Measurements from ENCODE around the gene ARAP1. TPM values are rescaled to one million over a fixed set of nuclear protein-coding genes. Genes with fewer than 3 reads are reported as not detected.
A peak's percentile ranks its signal among the peaks of the same experiment; 100 is the strongest.

Gene ARAP1
- total RNA-seq, 1 donor from 2014 or later = 95.2 TPM

DNA sequence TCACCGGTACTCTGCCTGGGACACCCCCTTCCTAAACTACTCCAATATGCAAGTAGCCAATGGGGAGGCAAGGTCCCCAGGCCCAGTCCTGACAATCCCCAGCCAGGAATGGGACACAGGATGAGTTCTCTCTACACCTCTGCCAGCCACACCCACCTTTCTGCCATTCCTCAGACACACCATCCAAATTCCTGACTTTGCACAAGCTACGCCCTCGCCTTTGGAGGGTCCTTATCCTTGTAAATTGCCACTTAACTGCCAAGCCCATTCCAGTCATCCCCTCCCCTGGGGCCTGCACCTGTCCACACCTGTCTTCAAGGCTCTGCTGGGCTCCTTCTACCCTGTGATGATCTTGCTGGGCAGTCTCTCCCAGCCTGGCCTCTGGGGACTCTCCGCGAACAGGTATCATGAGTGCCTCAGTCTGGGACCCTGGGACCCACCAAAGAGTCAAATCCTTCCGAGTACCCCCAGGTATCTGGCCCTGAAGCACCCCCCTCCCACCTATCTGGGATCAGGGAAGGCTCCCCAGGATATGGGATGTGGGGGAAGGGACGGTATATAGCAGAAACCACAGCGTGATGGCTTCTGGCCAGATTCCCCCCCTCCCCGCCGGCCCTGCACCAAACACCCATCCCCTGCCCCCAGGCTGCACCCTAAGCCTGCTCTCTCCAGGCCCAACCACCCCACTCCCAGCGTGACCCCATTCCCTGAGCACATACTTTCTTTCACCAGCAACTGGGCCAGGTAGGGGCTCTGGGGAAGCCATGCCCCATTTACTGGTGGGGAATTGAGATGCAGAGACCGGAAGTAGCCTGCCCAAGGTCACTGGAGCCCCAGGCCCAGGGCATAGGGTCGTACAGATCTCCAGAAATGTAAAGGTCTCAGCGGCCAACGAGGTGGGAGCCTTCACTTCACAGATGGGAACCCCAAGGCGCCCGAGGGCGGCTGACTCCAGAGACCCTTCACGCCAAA is 806 bp downstream of the ARAP1 start:
- H3K4me3 Mint-ChIP-seq (ENCODE audit: low read depth) = peak overlapping the region; percentile 96
- peaks cover 20% of the 10 kb centered on the region for H3K4me1 Mint-ChIP-seq (ENCODE audit: low read depth)
- H3K27me3 Mint-ChIP-seq (ENCODE audit: low read depth) = no peaks in the 10 kb centered on the region
- no peaks in the 10 kb centered on the region for H3K9me3 Mint-ChIP-seq
- DNase-seq (ENCODE audit: low spot score) = no peak
- intact Hi-C loops (cut with micrococcal nuclease) = loop anchor here (1.0 to 2.0 kb wide), 2 partner anchors 15 to 63 kb away; partner anchors contain the start of gene ATG16L2
- H3K27ac Mint-ChIP-seq = peak overlapping the region; percentile 63
- H3K36me3 Mint-ChIP-seq (ENCODE audit: low read depth) = no peaks in the 10 kb centered on the region

DNA sequence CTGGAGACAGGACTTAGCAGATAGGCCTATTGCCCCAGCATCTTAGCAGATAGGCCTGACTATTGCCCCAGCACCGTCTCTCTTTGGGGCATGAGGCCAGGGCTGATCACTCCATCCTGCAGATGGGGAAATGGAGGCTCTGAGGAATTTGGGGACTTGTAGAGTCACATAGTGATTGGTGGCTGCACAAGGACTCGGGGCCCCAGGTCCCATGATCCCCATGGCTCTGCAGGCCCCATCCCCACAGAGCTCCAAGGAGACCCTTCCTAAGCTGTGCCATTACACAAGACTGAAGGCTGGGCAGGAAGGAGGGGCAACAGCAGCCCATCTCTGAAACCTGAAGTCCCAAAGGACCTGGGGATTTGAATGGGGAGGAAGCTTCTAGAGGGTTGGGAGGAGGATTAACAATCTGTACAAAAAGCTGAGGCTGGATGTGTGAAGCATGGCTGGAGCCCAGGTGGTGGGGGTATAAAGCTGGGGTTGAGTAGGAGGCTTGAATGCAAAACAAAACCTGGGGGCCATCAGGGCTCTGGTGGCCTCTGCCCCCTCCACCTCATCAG is 1.6 kb downstream of the ARAP1 start:
- intact Hi-C loops (cut with micrococcal nuclease) = no loop called here
- no peak for DNase-seq (ENCODE audit: low spot score)
- Mint-ChIP-seq H3K4me1 (ENCODE audit: low read depth) (peaks cover 20% of the 10 kb centered on the region), H3K27me3 (ENCODE audit: low read depth) (no peaks in the 10 kb centered on the region), H3K27ac (peak overlapping the region; percentile 42), H3K36me3 (ENCODE audit: low read depth) (no peaks in the 10 kb centered on the region), H3K4me3 (ENCODE audit: low read depth) (peak overlapping the region; percentile 96), H3K9me3 (no peaks in the 10 kb centered on the region)

DNA sequence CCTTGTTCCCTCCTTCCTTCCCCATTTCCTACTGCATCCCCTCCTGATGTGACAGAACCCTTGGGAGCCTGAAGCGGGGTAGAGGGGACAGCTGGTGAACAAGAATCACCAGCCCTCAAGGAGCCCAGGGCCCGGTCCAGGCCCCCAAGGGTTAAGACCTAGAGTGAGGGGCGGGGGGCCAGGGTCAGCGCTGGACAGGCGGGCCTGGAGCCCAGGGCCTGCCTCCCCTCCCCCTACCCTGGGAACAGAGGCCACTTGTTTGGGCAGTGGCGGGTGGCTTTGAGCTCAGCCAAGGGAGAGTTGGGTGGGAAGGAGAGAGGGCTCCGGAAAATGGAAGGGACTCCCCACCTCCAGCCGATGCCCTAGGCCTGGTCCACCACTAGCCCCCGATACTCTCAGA is 2.1 kb downstream of the ARAP1 start:
- Mint-ChIP-seq H3K9me3 (no peaks in the 10 kb centered on the region), H3K4me1 (ENCODE audit: low read depth) (peaks cover 20% of the 10 kb centered on the region), H3K36me3 (ENCODE audit: low read depth) (no peaks in the 10 kb centered on the region), H3K4me3 (ENCODE audit: low read depth) (no peak overlapping the region), H3K27ac (no peak overlapping the region), H3K27me3 (ENCODE audit: low read depth) (no peaks in the 10 kb centered on the region)
- no peak for DNase-seq (ENCODE audit: low spot score)
- intact Hi-C loops (cut with micrococcal nuclease) = no loop called here

DNA sequence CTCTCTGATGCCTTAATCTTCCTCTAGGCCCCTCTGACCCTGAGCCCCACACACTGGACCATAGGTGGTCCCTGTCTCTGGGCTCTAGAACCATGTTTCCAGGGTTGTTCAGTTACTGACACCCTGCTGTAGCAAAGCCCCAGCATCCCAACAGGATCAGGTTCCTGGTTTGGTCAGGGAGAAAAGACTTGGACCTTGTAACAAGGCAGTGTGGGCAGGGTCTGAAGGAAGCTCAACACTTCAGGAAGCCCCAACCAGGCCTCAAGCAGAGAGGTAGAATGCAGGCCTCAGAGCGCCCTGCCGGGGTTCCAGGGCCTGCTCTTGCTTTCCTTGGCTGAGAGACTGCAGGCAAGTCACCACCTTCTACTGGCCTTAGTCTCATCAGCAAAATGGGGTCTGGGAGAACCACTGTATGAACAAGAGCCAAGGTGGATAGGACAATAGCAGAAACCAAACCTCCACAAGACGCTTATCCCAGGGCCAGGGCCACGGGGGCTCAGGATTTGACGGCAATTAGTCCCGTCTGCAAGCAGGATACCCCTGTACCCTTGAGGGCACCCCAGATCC is 4.8 kb downstream of the ARAP1 start:
- Mint-ChIP-seq H3K4me3 (ENCODE audit: low read depth) (no peak overlapping the region), H3K27ac (no peak overlapping the region), H3K4me1 (ENCODE audit: low read depth) (peaks cover 17% of the 10 kb centered on the region), H3K36me3 (ENCODE audit: low read depth) (no peaks in the 10 kb centered on the region), H3K9me3 (no peaks in the 10 kb centered on the region), H3K27me3 (ENCODE audit: low read depth) (no peaks in the 10 kb centered on the region)
- intact Hi-C loops (cut with micrococcal nuclease) = no loop called here
- no peak for DNase-seq (ENCODE audit: low spot score)

DNA sequence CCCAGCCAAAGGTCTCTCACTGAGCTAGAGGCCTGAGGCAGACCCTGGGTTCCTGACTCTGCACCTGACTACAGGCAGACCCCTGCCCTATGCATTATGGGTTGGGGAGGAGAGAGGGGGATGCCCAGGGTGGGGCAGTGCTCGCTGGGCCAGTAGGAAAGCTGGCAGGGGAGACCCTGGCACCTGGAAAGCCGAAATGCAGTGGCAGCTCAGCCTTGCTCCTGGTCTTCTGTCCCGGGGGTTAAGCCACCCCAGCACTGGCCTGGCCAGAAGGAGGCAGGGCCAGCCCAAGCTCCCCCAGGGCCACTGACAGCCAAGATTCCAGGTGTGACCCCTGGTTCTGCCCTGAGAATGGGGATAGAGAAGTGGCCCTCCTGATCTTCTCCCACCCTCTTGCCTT is 5.4 kb downstream of the ARAP1 start:
- H3K4me1 Mint-ChIP-seq (ENCODE audit: low read depth) = peaks cover 18% of the 10 kb centered on the region
- no peak overlapping the region for H3K4me3 Mint-ChIP-seq (ENCODE audit: low read depth)
- intact Hi-C loops (cut with micrococcal nuclease) = no loop called here
- H3K36me3 Mint-ChIP-seq (ENCODE audit: low read depth) = no peaks in the 10 kb centered on the region
- no peaks in the 10 kb centered on the region for H3K27me3 Mint-ChIP-seq (ENCODE audit: low read depth)
- DNase-seq (ENCODE audit: low spot score) = no peak
- H3K9me3 Mint-ChIP-seq = no peaks in the 10 kb centered on the region
- no peak overlapping the region for H3K27ac Mint-ChIP-seq

DNA sequence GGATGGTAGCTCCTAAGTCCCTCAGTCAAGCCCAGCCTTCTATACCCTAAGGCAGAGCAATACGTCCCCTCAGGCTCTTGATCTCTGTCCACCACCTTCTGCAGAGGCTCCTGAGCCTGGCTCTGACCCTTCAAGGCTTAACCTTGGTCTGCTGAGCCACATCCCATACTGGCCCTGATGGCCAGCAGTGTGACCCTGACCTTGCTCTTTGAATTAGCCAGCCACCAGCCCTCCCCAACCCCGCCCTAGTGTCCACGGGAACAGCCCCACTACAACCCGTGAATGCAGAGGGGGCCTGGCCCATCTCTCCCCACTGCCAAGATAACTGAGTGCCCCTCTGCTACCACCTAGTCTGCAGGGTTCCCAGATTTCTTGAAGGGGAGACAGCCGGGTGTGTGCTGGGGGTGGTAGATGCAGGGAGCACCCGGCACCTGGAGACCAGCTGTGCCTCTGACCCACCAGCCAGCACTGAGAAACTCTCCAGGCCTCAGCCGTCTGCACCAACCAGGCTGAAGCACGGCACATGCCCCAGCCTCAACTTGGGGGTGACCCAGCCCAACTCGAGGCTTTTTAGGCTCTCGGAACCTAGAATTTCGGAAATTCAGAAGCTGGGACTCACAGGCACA is 6.2 kb downstream of the ARAP1 start:
- no peak for DNase-seq (ENCODE audit: low spot score)
- intact Hi-C loops (cut with micrococcal nuclease) = no loop called here
- H3K4me3 Mint-ChIP-seq (ENCODE audit: low read depth) = no peak overlapping the region

DNA sequence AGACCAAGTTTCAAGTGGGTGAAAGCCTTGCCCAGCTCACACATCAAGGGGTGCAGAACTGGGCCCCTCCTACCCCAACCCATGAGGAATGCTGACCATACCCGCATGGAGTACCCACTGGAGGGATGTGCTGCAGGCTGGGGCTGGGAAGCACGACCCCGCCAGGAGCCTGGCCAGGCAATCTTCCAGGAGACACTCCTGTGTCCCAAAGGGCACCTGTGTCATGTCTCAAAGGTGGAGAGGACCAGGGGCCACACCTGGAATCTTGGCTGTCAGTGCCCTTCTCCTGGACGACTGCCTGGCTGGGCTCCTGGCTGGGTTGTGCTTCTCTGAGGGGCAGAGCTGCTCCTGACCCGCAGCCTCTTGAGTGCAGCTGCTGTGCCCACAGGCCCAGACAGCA is 6.7 kb downstream of the ARAP1 start:
- H3K4me1 Mint-ChIP-seq (ENCODE audit: low read depth) = peaks cover 22% of the 10 kb centered on the region
- H3K4me3 Mint-ChIP-seq (ENCODE audit: low read depth) = no peak overlapping the region
- intact Hi-C loops (cut with micrococcal nuclease) = no loop called here

More for the DNA sequence above, 6.2 kb downstream of the ARAP1 start:
- no peaks in the 10 kb centered on the region for H3K9me3 Mint-ChIP-seq
- no peaks in the 10 kb centered on the region for H3K36me3 Mint-ChIP-seq (ENCODE audit: low read depth)
- H3K4me1 Mint-ChIP-seq (ENCODE audit: low read depth) = peaks cover 21% of the 10 kb centered on the region
- no peak overlapping the region for H3K27ac Mint-ChIP-seq
- no peaks in the 10 kb centered on the region for H3K27me3 Mint-ChIP-seq (ENCODE audit: low read depth)

DNA sequence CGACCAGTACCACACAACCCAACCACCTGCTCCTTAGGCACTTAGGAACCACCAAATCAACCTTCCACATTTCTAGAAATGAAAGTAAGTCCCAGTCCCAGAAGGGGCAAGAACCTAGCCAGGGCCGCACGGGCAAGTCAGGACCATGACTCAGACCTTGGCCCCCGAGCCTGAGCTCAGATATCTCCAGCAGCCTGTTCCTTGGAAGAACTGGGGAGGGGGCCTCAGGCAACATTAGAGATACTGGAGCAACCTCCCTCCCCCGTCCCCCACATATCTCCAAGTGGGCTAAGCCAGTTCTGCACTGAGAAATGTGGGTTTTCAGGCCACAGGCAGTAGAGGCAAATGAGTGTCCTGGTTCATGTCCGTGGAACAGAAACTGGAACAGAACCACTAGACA is 7.7 kb downstream of the ARAP1 start:
- no peaks in the 10 kb centered on the region for H3K27me3 Mint-ChIP-seq (ENCODE audit: low read depth)
- H3K4me3 Mint-ChIP-seq (ENCODE audit: low read depth) = no peak overlapping the region
- peaks cover 30% of the 10 kb centered on the region for H3K4me1 Mint-ChIP-seq (ENCODE audit: low read depth)
- H3K27ac Mint-ChIP-seq = peak overlapping the region; percentile 36
- H3K9me3 Mint-ChIP-seq = no peaks in the 10 kb centered on the region
- intact Hi-C loops (cut with micrococcal nuclease) = no loop called here
- no peak for DNase-seq (ENCODE audit: low spot score)
- no peaks in the 10 kb centered on the region for H3K36me3 Mint-ChIP-seq (ENCODE audit: low read depth)

More for the DNA sequence above, 6.7 kb downstream of the ARAP1 start:
- no peaks in the 10 kb centered on the region for H3K36me3 Mint-ChIP-seq (ENCODE audit: low read depth)
- DNase-seq (ENCODE audit: low spot score) = no peak
- H3K9me3 Mint-ChIP-seq = no peaks in the 10 kb centered on the region
- no peaks in the 10 kb centered on the region for H3K27me3 Mint-ChIP-seq (ENCODE audit: low read depth)
- H3K27ac Mint-ChIP-seq = no peak overlapping the region

DNA sequence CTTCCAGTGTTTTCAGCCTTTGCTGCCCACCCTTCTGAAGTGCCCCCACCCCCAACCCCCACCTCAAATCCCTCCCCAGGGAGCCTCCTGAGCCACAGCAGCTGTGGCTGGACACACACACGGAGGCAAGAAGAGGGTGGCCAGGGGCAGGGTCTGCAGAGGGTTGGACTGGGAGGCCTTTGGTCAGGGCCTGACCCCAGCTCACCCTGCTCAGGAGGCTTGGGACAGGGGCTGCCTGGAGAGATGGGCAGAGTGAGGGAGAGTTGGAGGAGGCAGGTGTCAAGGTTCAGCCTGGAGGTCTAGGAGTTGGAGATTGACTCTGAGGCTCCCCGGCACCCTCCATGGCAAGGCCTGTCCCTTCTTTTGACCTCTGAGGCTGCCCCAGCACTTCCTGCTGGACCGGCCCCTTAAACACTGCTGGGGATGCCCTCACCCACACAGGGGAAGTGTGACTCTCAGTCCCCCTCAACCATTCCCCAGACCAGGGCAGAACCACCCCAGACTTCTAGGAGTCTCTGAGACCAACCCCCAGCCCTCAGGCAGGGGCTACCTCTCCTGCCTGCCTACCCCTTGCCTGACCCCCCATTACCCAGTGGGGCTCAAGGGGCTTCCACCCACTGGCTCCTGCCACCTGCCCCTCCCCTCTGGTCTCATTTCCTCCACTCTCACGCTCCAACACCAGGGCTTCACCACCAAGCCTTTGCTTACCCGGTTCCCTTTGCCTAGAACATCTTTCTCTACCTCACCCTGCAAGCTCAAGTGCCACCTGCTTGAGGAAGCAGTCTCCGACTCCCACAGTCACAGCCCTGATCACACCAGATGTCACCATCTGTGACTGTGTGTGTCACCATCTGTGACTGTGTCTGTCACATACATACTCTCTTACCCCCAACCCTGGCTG is 8.6 kb downstream of the ARAP1 start:
- no peak for DNase-seq (ENCODE audit: low spot score)
- intact Hi-C loops (cut with micrococcal nuclease) = no loop called here

DNA sequence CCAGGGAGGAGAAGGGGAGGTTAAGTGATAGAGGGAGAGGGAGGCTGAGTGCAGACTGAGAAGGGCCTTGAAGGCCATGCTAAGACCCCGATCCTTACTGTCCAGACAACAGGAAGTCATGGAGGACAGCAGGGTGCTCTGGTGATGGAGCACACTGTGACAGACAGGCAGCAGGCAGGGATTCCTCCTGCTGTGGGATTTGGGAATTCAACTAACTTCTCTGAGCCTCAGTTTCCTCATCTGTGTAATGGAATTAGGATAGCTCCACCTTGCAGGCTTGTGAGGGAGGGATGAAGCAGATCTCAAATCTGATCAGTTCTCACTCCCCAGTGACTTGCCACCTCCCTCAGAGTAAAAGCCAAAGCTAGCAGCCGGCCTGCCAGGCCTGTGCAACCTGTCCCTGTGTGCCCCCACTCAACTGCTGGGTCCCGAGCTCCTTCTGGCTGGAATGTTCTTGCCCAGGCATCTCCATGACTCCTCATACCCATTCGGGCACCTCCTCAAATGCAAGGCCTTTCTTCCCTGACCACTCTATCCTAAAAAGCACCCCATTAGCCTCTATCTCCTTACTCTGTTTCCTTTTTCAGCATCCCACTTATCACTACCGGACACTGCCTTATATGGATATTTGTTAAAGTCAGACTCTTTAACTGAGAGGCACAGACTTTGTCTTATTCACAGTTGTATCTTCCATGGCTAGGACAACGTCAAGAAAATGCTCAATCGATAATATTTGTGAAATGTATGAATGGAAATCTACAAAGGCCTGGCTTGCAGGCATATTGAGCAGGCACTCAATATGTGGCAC is 9.5 kb downstream of the ARAP1 start:
- no peak overlapping the region for H3K4me3 Mint-ChIP-seq (ENCODE audit: low read depth)
- peaks cover 34% of the 10 kb centered on the region for H3K4me1 Mint-ChIP-seq (ENCODE audit: low read depth)
- no peak for DNase-seq (ENCODE audit: low spot score)
- H3K27ac Mint-ChIP-seq = peak overlapping the region; percentile 53
- intact Hi-C loops (cut with micrococcal nuclease) = no loop called here
- no peaks in the 10 kb centered on the region for H3K36me3 Mint-ChIP-seq (ENCODE audit: low read depth)
- H3K27me3 Mint-ChIP-seq (ENCODE audit: low read depth) = no peaks in the 10 kb centered on the region
- no peaks in the 10 kb centered on the region for H3K9me3 Mint-ChIP-seq

More for the DNA sequence above, 8.6 kb downstream of the ARAP1 start:
- H3K4me1 Mint-ChIP-seq (ENCODE audit: low read depth) = peaks cover 30% of the 10 kb centered on the region
- no peak overlapping the region for H3K4me3 Mint-ChIP-seq (ENCODE audit: low read depth)
- H3K9me3 Mint-ChIP-seq = no peaks in the 10 kb centered on the region
- no peaks in the 10 kb centered on the region for H3K36me3 Mint-ChIP-seq (ENCODE audit: low read depth)
- no peaks in the 10 kb centered on the region for H3K27me3 Mint-ChIP-seq (ENCODE audit: low read depth)
- H3K27ac Mint-ChIP-seq = peak overlapping the region; percentile 8

DNA sequence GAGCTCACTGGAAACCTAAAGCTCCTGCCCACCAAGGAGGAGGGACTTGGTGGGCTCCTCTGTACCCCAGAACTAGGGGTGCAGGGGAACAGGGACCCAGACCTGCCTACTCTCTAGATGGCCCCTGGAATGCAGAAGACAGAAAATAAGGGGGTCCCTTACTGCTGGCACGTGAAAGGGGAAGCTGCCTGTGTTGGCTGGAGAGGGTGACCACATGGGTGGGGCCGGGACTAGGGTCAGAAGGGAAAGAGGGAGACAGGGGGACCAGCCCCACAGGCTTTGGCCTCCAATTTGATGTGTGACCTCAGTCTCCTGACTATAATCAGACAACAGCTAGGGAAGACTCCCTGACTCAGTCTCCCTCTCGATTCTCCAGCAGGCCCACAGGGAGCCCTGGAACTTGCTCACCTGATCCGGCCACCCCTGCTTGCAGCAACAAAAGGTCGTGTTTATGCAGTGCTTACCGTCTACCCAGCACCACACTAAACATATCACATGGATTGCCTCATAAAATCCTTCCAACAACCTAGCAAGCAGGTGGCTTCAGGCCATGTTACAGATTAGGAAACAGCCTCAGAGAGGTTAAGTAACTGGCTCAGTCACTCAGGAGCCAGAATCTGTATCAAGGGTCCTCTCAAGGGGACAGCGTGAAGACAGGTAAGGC is 10.2 kb downstream of the ARAP1 start:
- no peak for DNase-seq (ENCODE audit: low spot score)
- peaks cover 41% of the 10 kb centered on the region for H3K4me1 Mint-ChIP-seq (ENCODE audit: low read depth)
- intact Hi-C loops (cut with micrococcal nuclease) = no loop called here
- peak overlapping the region; percentile 53 for H3K27ac Mint-ChIP-seq
- H3K36me3 Mint-ChIP-seq (ENCODE audit: low read depth) = peaks cover 6% of the 10 kb centered on the region
- H3K27me3 Mint-ChIP-seq (ENCODE audit: low read depth) = no peaks in the 10 kb centered on the region
- H3K4me3 Mint-ChIP-seq (ENCODE audit: low read depth) = no peak overlapping the region
- H3K9me3 Mint-ChIP-seq = no peaks in the 10 kb centered on the region

Data from activated T-helper 2 cell treated with anti-CD3 and anti-CD28 coated beads, Interferon-gamma antibody, Interleukin-2, Interleukin-4, amounts not matched to agents 10 μg/mL and 5 μg/mL and 100 μg/mL, durations not matched to agents 14 hours and 24 hours and 36 hours (primary cell).